Loucy (cell line): Measurements from ENCODE around the gene STS.
"Not testable (repeated sequence)": the region's sequence is repeated elsewhere in the genome, so short reads cannot be mapped to it uniquely, and the experiment has no call there.

Source experiments
- H2AFZ ChIP-seq: fragments of 200-600 bp; sonication (generic); 2 replicates; pipeline ENCODE4 v1.6.0; 2016; ENCODE audit warnings: antibody characterized with exemption, mild to moderate bottlenecking, low read length, moderate library complexity
- H3F3A ChIP-seq: fragments of 200-600 bp; 2 replicates; pipeline ENCODE4 v1.6.0; 2016; ENCODE audit warnings: antibody characterized with exemption, low read depth, mild to moderate bottlenecking
- H3K27me3 ChIP-seq: fragments of 200-600 bp; sonication (generic); 2 replicates; pipeline ENCODE4 v1.6.1; 2014; ENCODE audit warnings: low read length, mild to moderate bottlenecking; ENCODE audit not compliant: insufficient read depth, poor library complexity, severe bottlenecking
- H3K36me3 ChIP-seq: fragments of 200-600 bp; sonication (generic); 2 replicates; pipeline ENCODE4 v1.6.1; 2016; ENCODE audit warnings: low read length; ENCODE audit not compliant: insufficient read depth
- H3K4me1 ChIP-seq: fragments of 200-600 bp; sonication (generic); 2 replicates; pipeline ENCODE4 v1.5.1; 2014; ENCODE audit warnings: low read length, mild to moderate bottlenecking; ENCODE audit not compliant: insufficient read depth, poor library complexity, severe bottlenecking
- H3K4me2 ChIP-seq: fragments of 200-600 bp; sonication (generic); 2 replicates; pipeline ENCODE4 v1.6.0; 2014; ENCODE audit warnings: antibody characterized with exemption, low read length, low read depth, mild to moderate bottlenecking; ENCODE audit not compliant: poor library complexity, severe bottlenecking
- H3K4me3 ChIP-seq: fragments of 200-600 bp; sonication (generic); 2 replicates; pipeline ENCODE4 v1.5.1; 2014; ENCODE audit warnings: low read length, mild to moderate bottlenecking, mixed read lengths; ENCODE audit not compliant: poor library complexity, severe bottlenecking
- H3K79me2 ChIP-seq: fragments of 200-600 bp; sonication (generic); 2 replicates; pipeline ENCODE4 v1.6.1; 2014; ENCODE audit warnings: low read length; ENCODE audit not compliant: insufficient read depth
- H3K9ac ChIP-seq: fragments of 200-600 bp; sonication (generic); 2 replicates; pipeline ENCODE4 v1.6.0; 2014; ENCODE audit warnings: mild to moderate bottlenecking, low read depth, low read length, moderate library complexity; ENCODE audit not compliant: poor library complexity, severe bottlenecking
- H3K9me2 ChIP-seq: fragments of 200-600 bp; sonication (generic); replicated peaks from 2 replicates; pipeline ENCODE4 v1.6.1; 2016; ENCODE audit warnings: low read depth, low read length, mixed read lengths
- H3K9me3 ChIP-seq: fragments of 200-600 bp; sonication (generic); 2 replicates; pipeline ENCODE4 v1.6.1; 2014; ENCODE audit warnings: mild to moderate bottlenecking, antibody characterized with exemption, low read length, low read depth; ENCODE audit not compliant: insufficient read depth
- H4K20me1 ChIP-seq: fragments of 200-600 bp; sonication (generic); 2 replicates; pipeline ENCODE4 v1.6.0; 2014; ENCODE audit warnings: antibody characterized with exemption, low read length, mild to moderate bottlenecking; ENCODE audit not compliant: insufficient read depth, poor library complexity, severe bottlenecking
- CTCF ChIP-seq: fragments of 200-600 bp; sonication (generic); conservative IDR thresholded peaks from 2 replicates; pipeline ENCODE4 v1.5.1; 2014; ENCODE audit warnings: mild to moderate bottlenecking, antibody characterized with exemption, low read length
- EZH2phosphoT487 ChIP-seq: fragments of 200-600 bp; IDR thresholded peaks from 2 replicates; pipeline ENCODE4 v1.6.1; 2018; ENCODE audit warnings: antibody characterized with exemption, mild to moderate bottlenecking, moderate library complexity, borderline replicate concordance

STS gene

GRCh38 chrX:7169627-7170026 lies 22.1 kb downstream of the STS start:
- TF ChIP-seq CTCF (no peak), EZH2phosphoT487 (no peak)
- no peaks in the 10 kb centered on the region for H3K9me2 ChIP-seq
- H3K79me2 ChIP-seq = no peaks in the 10 kb centered on the region
- no peaks in the 10 kb centered on the region for H3K27me3 ChIP-seq
- no peaks in the 10 kb centered on the region for H3F3A ChIP-seq
- no peaks in the 10 kb centered on the region for H3K9me3 ChIP-seq
- no peak overlapping the region for H3K4me3 ChIP-seq
- no peak overlapping the region for H3K9ac ChIP-seq
- H3K4me1 ChIP-seq = no peaks in the 10 kb centered on the region
- H2AFZ ChIP-seq = no peak overlapping the region
- no peaks in the 10 kb centered on the region for H4K20me1 ChIP-seq
- H3K36me3 ChIP-seq = no peaks in the 10 kb centered on the region
- no peak overlapping the region for H3K4me2 ChIP-seq

GRCh38 chrX:7170898-7171297 lies 23.4 kb downstream of the STS start:
- no peaks in the 10 kb centered on the region for H3K79me2 ChIP-seq
- TF ChIP-seq CTCF = peak; percentile 61
- no peak for TF ChIP-seq EZH2phosphoT487

GRCh38 chrX:7178859-7179258 lies 31.3 kb downstream of the STS start:
- H3K4me1 ChIP-seq, H3F3A ChIP-seq, H3K9me3 ChIP-seq, H3K9ac ChIP-seq, H3K4me2 ChIP-seq, H3K4me3 ChIP-seq, H3K36me3 ChIP-seq, H3K27me3 ChIP-seq, H3K9me2 ChIP-seq, H4K20me1 ChIP-seq, H2AFZ ChIP-seq, H3K79me2 ChIP-seq: not testable (repeated sequence)

More at GRCh38 chrX:7170898-7171297, 23.4 kb downstream of the STS start:
- Histone ChIP-seq H3K4me1 (no peaks in the 10 kb centered on the region), H3K9me2 (no peaks in the 10 kb centered on the region), H3K4me3 (no peak overlapping the region), H3K36me3 (no peaks in the 10 kb centered on the region), H2AFZ (no peak overlapping the region), H4K20me1 (no peaks in the 10 kb centered on the region), H3K27me3 (no peaks in the 10 kb centered on the region), H3K9ac (no peak overlapping the region), H3K4me2 (no peak overlapping the region), H3K9me3 (no peaks in the 10 kb centered on the region), H3F3A (no peaks in the 10 kb centered on the region)

GRCh38 chrX:7179446-7179845 lies 31.9 kb downstream of the STS start:
- no peak for TF ChIP-seq CTCF
- TF ChIP-seq EZH2phosphoT487 = no peak
- no peaks in the 10 kb centered on the region for H4K20me1 ChIP-seq
- H3K9me2 ChIP-seq = no peaks in the 10 kb centered on the region
- no peak overlapping the region for H2AFZ ChIP-seq
- no peaks in the 10 kb centered on the region for H3K79me2 ChIP-seq
- H3K4me1 ChIP-seq = no peaks in the 10 kb centered on the region
- H3K9me3 ChIP-seq = no peaks in the 10 kb centered on the region
- H3K4me3 ChIP-seq = no peak overlapping the region
- no peak overlapping the region for H3K9ac ChIP-seq
- no peaks in the 10 kb centered on the region for H3F3A ChIP-seq
- no peak overlapping the region for H3K4me2 ChIP-seq
- H3K27me3 ChIP-seq = no peaks in the 10 kb centered on the region
- no peaks in the 10 kb centered on the region for H3K36me3 ChIP-seq
